HG03575 (cell line): ENCODE measurements around the gene AGAP3.

Experiments used
- ATAC-seq: cut with Tn5 transposase; IDR thresholded peaks from one replicate; pipeline ENCODE4 v1.9.1; 2021; ENCODE audit not compliant: unreplicated experiment, insufficient number of reproducible peaks, low FRiP score; ENCODE audit errors: extremely low read depth

AGAP3 gene

DNA sequence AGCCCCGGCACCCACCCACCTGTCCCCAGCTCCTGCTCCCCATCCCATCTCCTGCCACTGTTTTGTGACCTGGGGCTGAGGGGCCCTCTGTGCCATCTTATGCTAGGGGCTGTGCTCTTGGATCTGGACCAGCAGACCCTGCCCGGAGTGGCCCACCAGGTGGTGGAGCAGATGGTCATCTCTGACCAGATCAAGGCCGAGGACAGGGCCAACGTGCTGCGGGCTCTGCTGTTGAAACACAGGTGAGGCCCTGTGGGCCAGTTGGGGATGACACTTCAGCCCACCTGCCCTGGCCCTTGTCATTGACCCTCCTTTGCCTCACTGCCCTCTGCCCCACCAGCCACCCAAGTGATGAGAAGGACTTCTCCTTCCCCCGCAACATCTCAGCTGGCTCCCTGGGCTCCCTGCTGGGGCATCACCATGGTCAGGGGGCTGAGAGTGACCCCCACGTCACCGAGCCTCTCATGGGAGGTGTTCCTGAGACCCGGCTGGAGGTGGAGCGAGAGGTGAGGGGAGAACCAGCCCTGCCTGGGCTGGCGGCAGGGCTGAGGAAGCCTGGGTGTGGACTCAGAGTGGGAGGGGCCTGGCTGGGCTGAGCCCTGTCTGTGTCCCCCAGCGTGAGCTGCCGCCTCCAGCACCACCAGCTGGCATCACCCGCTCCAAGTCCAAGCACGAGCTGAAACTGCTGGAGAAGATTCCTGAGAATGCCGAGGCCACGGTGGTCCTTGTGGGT is 16.3 kb upstream of the AGAP3 start:
- ATAC-seq: no peak

DNA sequence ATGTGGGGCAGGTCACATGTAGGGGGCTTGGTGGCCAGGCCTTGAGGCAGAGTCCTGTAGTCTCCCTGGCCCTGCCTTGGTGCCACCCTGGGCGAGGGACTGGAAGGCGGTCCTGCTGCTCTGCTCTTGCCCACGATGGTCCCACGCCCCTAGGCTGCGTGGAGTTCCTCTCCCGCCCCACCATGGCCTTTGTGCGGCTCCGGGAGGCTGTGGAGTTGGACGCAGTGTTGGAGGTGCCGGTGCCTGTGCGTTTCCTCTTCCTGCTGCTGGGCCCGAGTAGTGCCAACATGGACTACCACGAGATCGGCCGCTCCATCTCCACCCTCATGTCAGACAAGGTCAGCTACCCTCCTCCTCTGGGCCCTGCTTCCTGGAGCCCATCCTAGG is 15.7 kb upstream of the AGAP3 start:
- ATAC-seq: no peak

DNA sequence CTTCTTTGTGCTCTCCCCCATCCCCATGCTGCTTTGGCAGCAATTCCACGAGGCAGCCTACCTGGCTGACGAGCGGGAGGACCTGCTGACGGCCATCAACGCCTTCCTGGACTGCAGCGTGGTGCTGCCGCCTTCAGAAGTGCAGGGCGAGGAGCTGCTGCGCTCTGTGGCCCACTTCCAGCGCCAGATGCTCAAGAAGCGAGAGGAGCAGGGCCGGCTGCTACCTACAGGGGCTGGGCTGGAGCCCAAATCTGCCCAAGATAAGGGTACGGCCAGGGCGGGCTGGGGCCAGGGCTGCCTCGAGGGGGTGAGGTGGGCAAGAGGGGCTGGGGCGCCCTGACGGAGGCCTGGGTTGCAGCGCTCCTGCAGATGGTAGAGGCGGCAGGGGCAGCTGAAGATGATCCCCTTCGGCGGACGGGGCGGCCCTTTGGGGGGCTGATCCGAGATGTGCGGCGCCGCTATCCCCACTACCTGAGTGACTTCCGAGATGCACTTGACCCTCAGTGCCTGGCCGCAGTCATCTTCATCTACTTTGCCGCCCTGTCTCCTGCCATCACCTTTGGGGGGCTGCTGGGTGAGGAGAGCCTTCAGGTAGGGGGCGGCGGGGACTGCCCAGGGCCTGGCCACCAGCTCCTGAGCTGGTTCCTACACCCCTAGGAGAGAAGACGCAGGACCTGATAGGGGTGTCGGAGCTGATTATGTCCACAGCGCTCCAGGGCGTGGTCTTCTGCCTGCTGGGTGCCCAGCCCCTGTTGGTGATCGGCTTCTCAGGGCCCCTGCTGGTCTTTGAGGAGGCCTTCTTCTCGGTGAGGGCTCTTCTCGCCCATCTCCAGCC is 15.0 kb upstream of the AGAP3 start:
- ATAC-seq: no peak

DNA sequence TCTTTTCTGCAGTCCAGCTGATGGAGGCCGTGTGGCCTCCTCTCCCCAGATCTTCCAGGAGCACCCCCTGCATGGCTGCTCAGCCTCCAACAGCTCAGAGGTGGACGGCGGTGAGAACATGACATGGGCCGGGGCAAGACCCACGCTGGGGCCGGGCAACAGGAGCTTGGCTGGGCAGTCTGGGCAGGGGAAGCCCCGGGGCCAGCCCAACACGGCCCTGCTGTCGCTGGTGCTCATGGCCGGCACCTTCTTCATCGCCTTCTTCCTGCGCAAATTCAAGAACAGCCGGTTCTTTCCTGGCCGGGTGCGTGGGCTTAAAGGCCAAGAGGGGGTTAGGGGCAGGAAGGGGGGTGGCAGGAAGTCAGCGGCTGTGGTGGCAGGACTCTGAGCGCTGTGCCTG is 12.3 kb upstream of the AGAP3 start:
- ATAC-seq: no peak

DNA sequence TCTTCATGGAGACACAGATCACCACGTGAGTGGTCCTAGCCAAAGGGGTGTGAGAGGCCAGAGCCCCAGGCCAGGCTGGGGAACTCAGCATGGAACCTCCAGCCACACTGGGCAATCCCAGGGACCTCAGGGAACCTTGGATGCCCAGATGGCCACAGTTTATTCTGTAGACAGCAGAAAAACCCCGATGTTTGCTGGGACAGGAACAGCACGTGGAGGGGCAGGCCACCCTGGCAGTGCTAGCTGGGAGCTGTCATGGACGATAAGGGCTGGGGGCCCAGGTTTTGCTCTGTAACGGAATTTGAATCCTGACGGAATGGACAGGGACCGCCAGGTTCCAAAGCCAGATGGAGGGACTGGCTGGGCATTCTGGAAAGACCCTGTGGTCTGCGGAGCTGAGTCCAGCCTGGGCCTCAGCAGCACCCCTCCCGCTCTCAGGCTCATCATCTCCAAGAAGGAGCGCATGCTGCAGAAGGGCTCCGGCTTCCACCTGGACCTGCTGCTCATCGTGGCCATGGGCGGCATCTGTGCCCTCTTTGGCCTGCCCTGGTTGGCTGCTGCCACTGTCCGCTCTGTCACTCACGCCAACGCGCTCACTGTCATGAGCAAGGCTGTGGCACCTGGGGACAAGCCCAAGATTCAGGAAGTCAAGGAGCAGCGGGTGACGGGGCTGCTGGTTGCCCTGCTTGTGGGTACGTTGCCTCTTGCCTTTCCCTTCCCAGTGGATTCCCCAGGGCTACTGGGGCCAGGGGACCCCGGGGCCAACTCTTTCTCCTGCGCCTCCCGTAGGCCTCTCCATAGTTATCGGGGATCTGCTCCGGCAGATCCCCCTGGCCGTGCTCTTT is 11.2 kb upstream of the AGAP3 start:
- no peak for ATAC-seq

DNA sequence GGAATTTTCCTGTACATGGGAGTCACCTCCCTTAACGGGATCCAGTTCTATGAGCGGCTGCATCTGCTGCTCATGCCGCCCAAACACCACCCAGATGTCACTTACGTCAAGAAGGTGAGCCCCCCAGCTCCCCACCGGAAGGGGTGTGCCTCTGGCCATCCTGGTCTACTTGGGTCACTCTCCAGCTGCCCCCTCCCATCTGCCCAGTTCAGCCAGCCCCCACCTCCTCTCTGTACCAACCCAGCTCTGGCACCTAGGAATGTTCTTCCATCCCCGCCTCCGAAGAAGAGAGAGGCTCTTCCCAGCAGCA is 10.7 kb upstream of the AGAP3 start:
- no peak for ATAC-seq

DNA sequence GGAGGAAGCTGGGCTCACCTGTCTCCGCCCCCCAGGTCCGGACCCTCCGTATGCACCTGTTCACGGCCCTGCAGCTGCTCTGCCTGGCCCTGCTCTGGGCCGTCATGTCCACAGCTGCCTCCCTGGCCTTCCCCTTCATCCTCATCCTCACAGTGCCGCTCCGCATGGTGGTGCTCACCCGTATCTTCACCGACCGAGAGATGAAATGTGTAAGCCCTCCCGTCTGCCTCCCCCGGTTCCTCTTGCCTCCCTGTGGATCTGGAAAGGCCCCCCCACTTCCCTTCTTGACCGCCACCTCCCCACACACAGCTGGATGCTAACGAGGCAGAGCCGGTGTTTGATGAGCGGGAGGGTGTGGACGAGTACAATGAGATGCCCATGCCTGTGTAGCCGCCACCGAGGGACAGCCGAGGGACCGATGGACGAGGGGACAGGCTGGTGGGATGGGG is 10.3 kb upstream of the AGAP3 start:
- no peak for ATAC-seq

DNA sequence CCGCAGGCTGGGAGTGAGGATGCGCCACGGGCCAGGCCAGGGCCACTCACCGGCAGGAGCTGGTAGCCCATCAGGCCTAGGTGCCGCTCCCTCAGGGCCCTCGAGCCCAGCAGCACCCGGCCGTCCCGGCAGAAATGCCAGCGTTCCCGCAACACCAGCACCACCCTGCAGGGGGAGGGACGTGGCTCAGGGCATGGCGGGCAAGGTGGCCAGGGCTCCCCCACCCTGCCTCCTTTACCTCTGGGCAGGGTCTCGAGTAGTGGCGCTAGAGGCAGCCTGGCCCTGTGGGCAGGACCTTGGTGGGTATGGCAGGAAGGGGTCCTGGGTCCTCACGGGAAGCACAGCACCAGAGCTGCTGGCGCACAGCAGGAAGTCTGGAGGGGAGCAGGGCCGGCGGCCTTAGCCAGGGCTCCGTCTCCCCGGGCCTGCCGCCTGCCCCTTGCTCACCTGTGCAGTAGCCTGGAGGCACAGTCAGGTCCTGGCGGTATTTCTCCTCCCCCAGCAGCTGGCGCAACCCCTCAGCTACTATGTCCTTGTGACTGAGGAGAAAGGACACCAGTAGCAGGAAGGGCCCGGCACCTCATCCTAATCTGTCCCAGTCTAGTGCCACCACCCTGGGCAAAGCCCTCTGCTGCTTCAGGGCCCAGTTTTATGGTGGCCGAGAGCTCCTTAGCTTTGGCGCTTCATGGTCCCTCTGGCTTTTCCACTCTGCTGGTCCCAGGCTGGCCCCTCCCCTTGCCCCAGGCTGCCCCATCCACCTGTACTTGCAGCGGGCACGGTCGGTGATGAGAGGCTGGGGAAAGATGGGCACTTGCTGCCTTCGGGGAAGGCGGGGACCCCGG is 9.2 kb upstream of the AGAP3 start:
- no peak for ATAC-seq

DNA sequence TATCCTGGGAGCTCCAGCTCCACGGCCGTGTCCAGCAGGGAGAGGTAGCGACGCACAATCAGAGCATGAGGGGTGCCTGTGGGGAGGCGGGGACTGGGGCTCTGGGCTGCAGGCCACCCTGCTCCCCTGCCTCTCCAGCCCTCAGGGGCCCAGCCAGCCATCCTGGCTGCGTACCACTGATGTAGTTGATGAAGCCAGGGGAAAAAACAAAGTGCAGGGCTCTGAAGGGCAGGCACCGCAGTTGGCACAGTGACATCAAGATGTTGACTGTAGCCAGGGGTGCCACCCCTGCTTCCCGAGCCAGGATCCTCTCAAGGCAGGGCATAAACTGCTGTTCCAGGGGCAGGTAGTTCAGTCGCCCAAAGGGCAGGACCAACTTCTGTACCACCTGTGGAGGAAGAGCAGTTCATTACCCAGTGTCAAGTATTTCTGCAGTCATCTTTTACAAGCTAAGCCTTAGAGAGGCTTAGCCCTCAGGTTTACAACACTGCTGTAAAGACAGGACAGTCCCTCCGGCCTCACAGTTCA is 8.5 kb upstream of the AGAP3 start:
- no peak for ATAC-seq

DNA sequence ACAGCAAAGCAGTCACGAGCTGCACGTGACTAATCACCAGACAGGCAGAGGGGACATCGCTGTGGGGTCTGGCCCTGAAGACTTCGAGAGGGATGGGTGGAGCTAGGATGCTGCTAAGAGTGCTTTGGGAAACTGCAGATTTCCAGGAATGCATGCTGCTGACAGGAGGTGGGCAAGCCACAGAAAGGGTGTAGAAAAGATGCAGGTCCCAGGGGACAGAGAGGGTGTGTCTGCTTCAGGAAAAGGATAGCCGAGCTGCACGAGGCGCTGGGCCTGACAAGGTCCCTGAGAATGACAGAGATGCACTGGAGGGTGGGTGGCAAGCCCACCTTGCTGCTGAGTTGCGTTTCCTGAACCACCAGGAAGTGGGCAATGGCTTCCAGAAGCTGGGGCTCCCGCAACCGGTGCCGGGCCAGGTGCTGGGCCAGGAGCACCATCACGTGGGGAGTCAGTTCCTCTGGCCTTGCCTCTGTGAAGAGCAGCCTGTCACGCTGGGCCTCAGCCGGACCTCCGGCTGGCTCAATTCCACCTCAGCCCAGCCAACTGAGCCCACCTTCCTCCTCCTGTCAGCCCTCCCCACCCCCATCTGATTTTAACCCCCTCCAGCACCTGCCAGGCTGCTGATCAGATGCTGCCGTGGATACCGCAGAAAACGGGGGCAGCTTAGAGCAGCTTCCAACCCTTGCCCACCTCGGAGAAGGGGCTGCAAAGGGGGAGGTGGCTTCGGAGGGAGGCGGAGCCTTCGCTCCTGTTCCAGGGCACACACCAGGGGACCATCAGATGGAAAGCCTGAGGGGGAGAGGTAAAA is 7.8 kb upstream of the AGAP3 start:
- ATAC-seq: no peak

DNA sequence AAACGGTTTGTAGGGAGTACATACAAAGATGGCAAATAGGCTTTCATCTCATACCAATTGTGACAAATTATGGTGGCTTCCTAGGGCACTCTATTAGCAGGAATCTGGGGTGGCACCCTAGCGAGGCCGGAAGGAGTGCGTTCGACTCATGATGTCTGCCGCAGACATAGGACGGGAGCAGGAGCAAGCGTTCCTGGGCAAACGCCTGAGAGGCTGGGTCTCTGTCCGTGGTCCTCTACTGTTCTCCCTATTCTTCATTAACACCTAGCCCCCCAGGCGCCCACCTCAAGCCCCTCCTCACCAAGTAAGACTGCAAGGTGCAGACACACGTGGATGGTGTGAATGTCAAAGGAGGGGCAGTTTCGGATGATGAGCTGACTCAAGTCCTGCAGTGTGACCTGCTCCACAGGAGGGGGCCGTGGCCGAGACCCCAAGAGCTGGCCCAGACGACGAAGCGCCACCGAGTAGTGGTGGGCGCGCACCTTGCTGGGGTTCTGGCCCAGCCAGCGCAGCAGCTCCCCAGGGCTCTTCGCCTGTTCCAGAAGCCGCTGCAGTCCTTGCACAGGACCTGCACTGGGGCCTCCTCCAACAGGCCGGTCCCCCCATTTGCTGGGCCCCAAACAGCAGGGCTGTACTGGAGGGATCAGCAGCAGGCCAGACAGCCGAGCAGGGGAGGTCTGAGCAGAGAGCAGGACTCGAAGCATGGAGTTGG is 6.9 kb upstream of the AGAP3 start:
- ATAC-seq: no peak

DNA sequence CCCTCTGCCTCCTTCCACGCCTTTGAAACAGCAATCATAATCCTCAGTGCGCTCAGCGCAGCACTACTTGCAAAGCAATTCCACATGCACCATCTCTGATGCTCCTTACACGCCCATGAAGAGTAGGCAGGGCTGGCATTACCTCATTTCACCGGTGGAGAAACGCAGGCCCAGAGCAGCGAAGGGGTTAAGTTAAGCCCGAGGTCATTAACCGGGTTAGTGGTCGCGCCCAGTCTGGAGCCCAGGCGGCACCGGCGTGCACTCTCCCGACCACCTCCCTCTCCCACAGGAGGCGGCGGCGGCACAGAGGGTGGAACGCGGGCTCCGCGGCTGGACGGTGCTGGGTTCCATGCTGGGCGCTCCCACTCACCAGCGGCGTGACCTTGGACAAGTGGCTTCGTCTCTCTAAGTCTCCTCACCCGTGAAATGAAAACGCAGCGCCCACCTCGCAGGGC is 6.2 kb upstream of the AGAP3 start:
- ATAC-seq: no peak

DNA sequence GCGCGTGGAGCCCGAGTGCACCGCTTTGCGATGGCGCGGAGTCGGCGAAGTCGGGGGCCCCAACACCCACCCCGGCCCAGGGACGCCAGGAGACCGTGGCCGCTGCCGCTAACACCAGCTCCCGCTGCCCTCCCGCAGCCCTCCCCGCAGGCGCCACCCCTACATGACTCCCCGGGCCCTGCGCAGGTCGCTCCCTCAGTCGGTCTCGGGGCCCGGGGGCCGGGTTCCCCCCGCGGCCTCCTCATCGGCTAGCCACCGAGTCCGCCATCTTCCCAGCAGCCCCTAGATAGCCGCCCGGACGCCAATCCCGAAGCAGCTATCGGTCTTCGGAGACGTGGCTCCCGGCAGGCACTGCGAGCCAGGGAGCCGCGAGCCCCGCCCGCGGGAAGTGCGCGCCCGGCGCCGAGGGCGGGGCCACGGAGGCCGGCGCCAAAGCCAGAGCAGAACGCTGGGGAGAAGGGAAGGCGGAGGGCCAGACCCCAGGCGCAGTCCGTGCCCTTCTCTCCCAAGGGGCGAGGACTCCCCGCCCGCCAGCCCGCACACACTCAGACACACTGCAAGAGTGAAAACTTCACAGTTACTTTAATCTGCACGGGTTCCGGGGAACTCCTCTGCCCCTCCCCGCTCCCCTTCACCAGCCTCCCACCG is 5.6 kb upstream of the AGAP3 start, which contains the start of gene FASTK:
Gene FASTK (minus strand): TSS at position 288 of the 648 bp plus-strand sequence. CDS start 43 bp downstream, at position 245.
- ATAC-seq: no peak

DNA sequence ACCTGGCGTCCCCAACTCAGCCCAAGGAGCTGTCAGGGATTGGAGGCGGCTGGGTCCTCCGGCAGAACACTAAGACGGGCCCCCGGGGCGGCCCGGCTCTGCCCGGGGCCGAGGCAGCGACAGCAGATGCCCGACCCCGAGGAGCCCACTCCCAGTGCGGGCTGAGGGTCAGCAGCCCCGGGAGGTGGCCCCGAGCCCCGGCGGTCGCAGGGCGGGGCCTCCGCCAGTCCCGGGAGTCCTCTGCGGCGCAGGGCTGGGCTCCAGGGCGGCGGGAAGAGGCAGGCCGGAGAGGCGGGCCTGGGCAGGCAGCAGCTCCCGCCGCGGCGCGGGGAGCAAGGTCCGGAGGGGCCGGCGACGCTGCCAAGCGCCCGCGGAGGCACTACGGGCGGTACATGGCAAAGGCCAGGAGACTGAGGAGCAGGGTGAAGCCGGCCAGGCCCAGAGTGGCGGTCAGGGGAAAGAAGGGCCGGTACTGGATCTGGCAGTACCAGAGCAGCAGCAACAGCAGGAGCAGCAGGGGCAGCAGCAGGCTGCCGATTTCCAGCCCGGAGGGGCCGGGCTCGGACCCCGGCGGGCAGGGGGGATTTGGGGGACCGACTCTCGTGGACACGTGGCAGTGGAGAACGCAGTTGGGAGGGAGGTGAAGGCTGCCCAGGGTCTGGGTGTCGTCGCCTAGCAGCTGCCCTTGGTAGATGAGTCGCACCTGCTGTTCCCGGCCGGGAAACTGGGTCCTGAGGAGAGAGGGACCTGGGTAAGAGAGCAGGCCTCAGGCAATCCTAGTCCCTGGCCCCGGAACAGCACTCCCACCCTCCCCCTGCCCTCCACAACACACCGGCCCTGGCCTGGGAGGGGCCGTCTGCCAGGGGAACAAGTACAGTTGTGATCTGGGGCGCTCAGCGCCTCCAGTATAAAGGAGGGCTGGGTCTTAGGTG is 4.8 kb upstream of the AGAP3 start:
- ATAC-seq: no peak

DNA sequence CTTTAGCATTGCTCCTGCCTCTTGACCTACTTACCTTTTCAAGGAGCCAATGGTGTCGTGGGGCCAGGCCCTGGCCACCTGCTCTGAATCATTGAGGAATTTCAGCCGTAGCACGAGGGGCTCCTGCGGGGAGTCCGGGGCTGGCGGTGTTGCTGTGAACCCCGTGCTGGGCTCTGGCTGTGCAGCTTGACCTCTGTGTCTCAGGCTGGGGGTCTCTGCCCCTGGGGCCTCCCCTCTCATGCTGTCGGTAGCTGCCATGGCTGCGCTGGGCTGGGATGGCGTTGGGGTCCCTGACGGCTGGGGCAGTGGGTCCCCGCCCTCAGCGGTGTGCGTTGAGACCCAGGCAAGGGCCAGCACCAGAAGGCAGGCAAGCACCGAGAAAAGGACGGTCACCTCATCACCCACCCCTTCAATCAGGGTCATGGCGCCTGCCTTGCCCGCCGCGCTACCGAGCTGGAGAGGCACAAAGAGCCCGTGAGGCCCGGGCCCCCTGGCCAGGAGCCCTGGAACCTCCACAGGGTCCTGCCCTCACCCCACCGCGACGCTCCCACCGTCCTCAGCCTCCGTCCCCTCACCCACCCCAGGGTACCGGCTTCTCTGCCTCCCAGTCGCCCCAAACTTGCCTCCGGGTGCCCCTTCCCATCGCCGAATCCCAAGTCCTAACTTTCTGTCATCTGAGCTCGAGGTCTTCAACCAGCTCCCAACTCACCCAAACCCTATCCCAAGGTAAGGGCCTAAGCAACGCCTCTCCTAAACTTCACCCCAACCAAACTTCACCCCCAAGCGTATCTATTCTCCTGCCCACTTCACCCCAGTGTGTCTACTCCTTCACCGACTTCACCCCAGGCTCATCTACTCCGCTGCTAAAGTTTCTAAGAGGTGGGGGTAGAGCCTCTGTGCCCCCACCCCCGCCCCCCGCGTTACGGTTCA is 3.9 kb upstream of the AGAP3 start:
- no peak for ATAC-seq
